ENCODE measurements around the gene PPP6R3. TPM values are rescaled to one million over a fixed set of nuclear protein-coding genes. Genes with fewer than 3 reads are reported as not detected.

PPP6R3 gene
- total and polyA plus RNA-seq, 2 experiments from 2014 or later: 31.5 to 108 TPM

DNA sequence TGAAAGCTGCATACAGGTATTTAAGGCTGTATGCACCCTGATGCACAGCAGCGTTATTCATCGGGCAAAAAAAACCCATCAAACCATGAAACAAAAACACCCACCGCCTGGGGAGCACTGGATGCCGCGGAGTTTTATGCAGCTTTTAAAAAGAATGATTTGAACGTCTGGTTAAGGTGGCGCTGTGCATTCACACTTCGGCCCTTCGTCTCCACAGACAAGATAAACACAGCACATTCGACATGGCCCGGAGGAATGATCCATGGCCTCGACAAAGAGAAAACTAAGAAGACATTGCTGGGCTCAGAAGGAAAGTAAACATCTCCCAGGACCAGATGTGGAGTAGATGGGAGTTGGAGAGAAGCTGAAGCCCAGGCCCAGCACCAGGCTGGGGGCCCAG lies 183.0 kb downstream of the PPP6R3 start:
- H3K27ac ChIP-seq: no peak overlapping the region
- peak; percentile 5 for DNase-seq (ENCODE audit: low spot score)
- no peaks in the 10 kb centered on the region for H3K9me2 ChIP-seq (replicated peaks; ENCODE audit: insufficient read depth)
- no peaks in the 10 kb centered on the region for H3K36me3 ChIP-seq (replicated peaks; ENCODE audit: insufficient read depth, low read depth)
- no peaks in the 10 kb centered on the region for H3K9me3 ChIP-seq (ENCODE audit: low read depth)
- no peak overlapping the region for H3K4me2 ChIP-seq
- H3K4me1 ChIP-seq (ENCODE audit: insufficient read depth): no peaks in the 10 kb centered on the region
- no peaks in the 10 kb centered on the region for H4K20me1 ChIP-seq (ENCODE audit: insufficient read depth, poor library complexity, severe bottlenecking)
- no peaks in the 10 kb centered on the region for H3K27me3 ChIP-seq
- no peaks in the 10 kb centered on the region for H3K79me2 ChIP-seq
- H2AFZ ChIP-seq: no peak overlapping the region
- WGBS (ENCODE audit: low lambda C conversion rate, missing lambda C conversion rate): 45% methylated on average over 12 of the region's 12 CpGs
- no peak for TF ChIP-seq EZH2phosphoT487 (IDR thresholded peaks at IDR 0.05; ENCODE audit: low read depth, severe bottlenecking, unreplicated experiment)
- TF ChIP-seq EZH2 (IDR thresholded peaks at IDR 0.05; ENCODE audit: borderline replicate concordance): no peak
- TF ChIP-seq, protein P1, sequence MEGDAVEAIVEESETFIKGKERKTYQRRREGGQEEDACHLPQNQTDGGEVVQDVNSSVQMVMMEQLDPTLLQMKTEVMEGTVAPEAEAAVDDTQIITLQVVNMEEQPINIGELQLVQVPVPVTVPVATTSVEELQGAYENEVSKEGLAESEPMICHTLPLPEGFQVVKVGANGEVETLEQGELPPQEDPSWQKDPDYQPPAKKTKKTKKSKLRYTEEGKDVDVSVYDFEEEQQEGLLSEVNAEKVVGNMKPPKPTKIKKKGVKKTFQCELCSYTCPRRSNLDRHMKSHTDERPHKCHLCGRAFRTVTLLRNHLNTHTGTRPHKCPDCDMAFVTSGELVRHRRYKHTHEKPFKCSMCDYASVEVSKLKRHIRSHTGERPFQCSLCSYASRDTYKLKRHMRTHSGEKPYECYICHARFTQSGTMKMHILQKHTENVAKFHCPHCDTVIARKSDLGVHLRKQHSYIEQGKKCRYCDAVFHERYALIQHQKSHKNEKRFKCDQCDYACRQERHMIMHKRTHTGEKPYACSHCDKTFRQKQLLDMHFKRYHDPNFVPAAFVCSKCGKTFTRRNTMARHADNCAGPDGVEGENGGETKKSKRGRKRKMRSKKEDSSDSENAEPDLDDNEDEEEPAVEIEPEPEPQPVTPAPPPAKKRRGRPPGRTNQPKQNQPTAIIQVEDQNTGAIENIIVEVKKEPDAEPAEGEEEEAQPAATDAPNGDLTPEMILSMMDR (IDR thresholded peaks at IDR 0.05; ENCODE audit: poor library complexity): no peak
- H3K4me3 ChIP-seq: no peak overlapping the region

DNA sequence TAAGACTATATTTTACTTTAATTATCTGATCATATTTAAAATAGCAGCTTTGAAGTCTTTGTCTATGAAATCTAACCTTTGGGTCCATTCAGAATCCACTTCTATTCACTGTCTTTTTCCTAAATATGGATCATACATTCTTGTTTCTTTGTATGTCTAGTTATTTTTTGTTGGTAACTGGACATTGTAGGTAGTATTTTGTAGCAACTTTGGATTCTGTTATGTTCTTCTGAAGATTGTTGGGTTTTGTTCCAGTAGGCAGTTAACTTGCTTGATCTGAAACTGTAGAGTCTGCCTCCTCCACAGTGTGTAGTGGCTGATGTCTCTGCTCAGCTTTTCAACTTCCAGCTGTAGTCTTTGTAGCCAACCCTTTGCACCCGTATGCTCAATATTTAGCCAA lies 186.3 kb downstream of the PPP6R3 start:
- no peaks in the 10 kb centered on the region for H3K79me2 ChIP-seq
- H2AFZ ChIP-seq: no peak overlapping the region
- no peaks in the 10 kb centered on the region for H4K20me1 ChIP-seq (ENCODE audit: insufficient read depth, poor library complexity, severe bottlenecking)
- H3K9me3 ChIP-seq (ENCODE audit: low read depth): no peaks in the 10 kb centered on the region
- TF ChIP-seq, protein P1 (IDR thresholded peaks at IDR 0.05; ENCODE audit: poor library complexity): no peak
- TF ChIP-seq EZH2phosphoT487 (IDR thresholded peaks at IDR 0.05; ENCODE audit: low read depth, severe bottlenecking, unreplicated experiment) (no peak), EZH2 (IDR thresholded peaks at IDR 0.05; ENCODE audit: borderline replicate concordance) (no peak)
- H3K4me3 ChIP-seq: no peak overlapping the region
- no peak overlapping the region for H3K27ac ChIP-seq
- H3K9me2 ChIP-seq (replicated peaks; ENCODE audit: insufficient read depth): no peaks in the 10 kb centered on the region
- 89% methylated on average over 1 of the region's 1 CpG for WGBS (ENCODE audit: low lambda C conversion rate, missing lambda C conversion rate)
- no peaks in the 10 kb centered on the region for H3K4me1 ChIP-seq (ENCODE audit: insufficient read depth)
- no peak for DNase-seq (ENCODE audit: low spot score)
- no peaks in the 10 kb centered on the region for H3K27me3 ChIP-seq
- no peak overlapping the region for H3K4me2 ChIP-seq
- no peaks in the 10 kb centered on the region for H3K36me3 ChIP-seq (replicated peaks; ENCODE audit: insufficient read depth, low read depth)

DNA sequence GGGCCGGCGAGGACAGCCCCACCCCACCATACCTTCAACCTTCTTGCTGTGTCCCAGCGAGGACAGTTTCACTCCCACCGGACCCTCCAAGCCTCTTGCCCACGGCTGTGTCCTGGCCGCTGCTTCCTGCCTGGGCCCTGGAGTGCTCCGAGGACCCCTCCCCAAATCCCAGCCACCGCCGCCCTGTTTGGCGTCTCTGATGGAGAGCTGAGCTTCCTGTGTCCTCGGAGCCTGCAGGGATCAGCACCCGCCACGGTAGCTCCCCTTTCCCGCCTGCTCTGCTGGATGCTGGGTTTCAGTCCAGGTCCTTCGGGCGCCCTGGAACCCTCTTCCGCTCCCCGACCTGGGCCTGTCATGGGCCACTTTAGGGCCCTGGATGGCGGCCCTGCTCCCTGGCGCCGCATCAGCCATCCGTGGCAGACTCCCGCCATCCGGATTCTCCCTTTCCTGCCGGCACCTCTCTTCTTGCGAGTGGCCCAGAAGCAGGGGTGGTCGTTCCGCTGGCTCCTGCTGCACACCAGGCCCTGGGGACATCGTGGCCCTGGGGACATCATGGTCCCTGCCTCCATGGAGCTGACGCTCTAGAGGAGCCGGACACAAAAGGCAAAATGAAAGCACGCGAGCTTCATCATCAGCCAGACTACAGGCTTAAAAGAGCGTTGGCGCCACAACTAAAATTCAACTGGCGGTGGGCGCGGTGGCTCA lies 189.5 kb downstream of the PPP6R3 start:
- H3K4me1 ChIP-seq (ENCODE audit: insufficient read depth): no peaks in the 10 kb centered on the region
- H3K4me3 ChIP-seq: no peak overlapping the region
- no peaks in the 10 kb centered on the region for H3K79me2 ChIP-seq
- H3K27ac ChIP-seq: no peak overlapping the region
- no peak overlapping the region for H2AFZ ChIP-seq
- no peaks in the 10 kb centered on the region for H3K36me3 ChIP-seq (replicated peaks; ENCODE audit: insufficient read depth, low read depth)
- TF ChIP-seq EZH2 (IDR thresholded peaks at IDR 0.05; ENCODE audit: borderline replicate concordance) (no peak), EZH2phosphoT487 (IDR thresholded peaks at IDR 0.05; ENCODE audit: low read depth, severe bottlenecking, unreplicated experiment) (no peak)
- TF ChIP-seq, protein P1 (IDR thresholded peaks at IDR 0.05; ENCODE audit: poor library complexity): no peak
- H4K20me1 ChIP-seq (ENCODE audit: insufficient read depth, poor library complexity, severe bottlenecking): no peaks in the 10 kb centered on the region
- H3K4me2 ChIP-seq: no peak overlapping the region
- no peaks in the 10 kb centered on the region for H3K9me2 ChIP-seq (replicated peaks; ENCODE audit: insufficient read depth)
- H3K27me3 ChIP-seq: no peaks in the 10 kb centered on the region
- no peaks in the 10 kb centered on the region for H3K9me3 ChIP-seq (ENCODE audit: low read depth)
- DNase-seq (ENCODE audit: low spot score): no peak
- 87% methylated on average over 36 of the region's 38 CpGs for WGBS (ENCODE audit: low lambda C conversion rate, missing lambda C conversion rate)
